ENCODE data around the gene CPNE2.

DNA sequence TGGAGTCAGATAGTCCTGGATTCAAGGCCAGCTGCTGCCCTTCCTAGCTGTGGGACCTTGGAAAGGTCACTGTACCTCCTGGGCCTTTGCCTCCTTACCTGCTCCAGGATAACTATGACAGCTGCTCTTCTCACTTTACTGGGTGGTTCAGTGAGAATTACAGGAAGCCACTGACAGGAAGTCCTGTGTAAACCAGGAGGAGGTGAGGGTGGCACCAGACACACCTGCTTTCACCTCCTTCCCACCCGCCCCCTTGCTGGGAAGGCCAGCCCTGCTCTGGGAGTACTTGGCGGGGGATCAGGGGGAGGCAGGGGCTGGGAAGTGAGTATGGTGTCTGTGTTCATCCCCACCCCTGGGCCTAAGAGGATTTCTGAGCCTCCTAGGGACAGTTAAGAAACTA, 42.6 kb downstream of the CPNE2 start:
- TF ChIP-seq EP300 (IDR thresholded peaks at IDR 0.05) (no peak), CTCF (IDR thresholded peaks at IDR 0.05) (no peak)
